ENCODE measurements around the gene KLHL6. TPM values are rescaled to one million over a fixed set of nuclear protein-coding genes. Genes with fewer than 3 reads are reported as not detected.

Gene KLHL6
- total and polyA plus RNA-seq, 4 donors: 0.42 to 3.8 (median 1.0) TPM

DNA sequence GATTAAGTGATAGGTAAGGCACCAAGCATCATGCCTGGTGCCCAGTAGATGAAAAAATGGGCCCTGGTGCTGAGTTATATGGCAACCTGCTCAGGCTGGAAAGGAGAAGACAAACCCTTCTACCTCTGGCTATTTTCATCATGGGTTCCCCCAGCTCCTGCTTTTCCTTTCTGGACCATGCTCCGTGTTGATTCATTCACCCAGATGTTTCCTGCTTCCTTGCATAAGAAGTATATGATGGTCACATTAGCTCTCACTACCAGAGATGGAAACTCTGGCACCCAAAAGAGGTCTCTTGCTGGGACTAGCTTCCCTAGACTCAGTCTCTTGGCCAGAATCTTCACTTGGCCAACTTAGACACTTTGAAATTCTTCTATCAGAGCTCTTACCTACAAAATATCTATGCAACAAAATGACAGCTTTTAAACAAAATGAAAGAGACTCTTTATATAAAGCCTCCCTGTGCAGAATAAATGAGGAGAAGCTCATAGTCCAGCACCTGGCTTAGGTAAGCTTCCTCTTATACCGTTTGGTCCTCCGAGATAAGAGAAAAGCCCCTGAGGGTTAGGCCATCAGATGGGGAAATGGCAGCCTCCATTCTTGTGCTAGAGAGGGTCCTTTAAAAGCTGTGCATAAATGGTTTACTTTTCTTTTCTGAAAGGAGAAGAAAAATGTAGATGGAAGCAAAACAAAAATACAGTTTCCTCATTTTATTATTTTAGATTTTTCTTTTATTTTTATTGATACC lies 80.3 kb downstream of the KLHL6 start (continued):
- no peak for TF ChIP-seq HNF4G (IDR thresholded peaks at IDR 0.05)

GRCh38 chr3:183473969-183474368 lies 81.5 kb downstream of the KLHL6 start:
- DNase-seq (ENCODE audit: low spot score): no peak
- Histone ChIP-seq H3K27ac (ENCODE audit: low read depth in 1 of 2, low read length in 2 of 2) (no peak overlapping the region), H3K4me1 (ENCODE audit: control insufficient read depth in 4 of 4, insufficient read depth in 4 of 4, low read length in 3 of 4) (peaks cover 1 to 10% (median 5%) of the 10 kb centered on the region in 4 donors), H3K36me3 (ENCODE audit: control insufficient read depth in 4 of 4, insufficient read depth in 3 of 4, low read depth in 1 of 4, low read length in 3 of 4) (no peaks in the 10 kb centered on the region), H3K9ac (ENCODE audit: low read depth in 1 of 2, low read length in 2 of 2) (no peak overlapping the region), H3K4me3 (ENCODE audit: low read depth in 1 of 3, low read length in 3 of 3) (no peak overlapping the region), H3K9me3 (ENCODE audit: control insufficient read depth in 4 of 4, low read length in 3 of 4) (no peaks in the 10 kb centered on the region), H3K27me3 (ENCODE audit: control insufficient read depth in 4 of 4, insufficient read depth in 4 of 4, low read length in 3 of 4) (no peaks in the 10 kb centered on the region)
- TF ChIP-seq JUND (IDR thresholded peaks at IDR 0.05) (no peak), MAX (IDR thresholded peaks at IDR 0.05) (no peak), RXRA (IDR thresholded peaks at IDR 0.05) (no peak), EGR1 (IDR thresholded peaks at IDR 0.05; ENCODE audit: low read depth in 2 of 2) (no peak), TAF1 (conservative IDR thresholded peaks at IDR 0.05) (no peak), NR2F2 (IDR thresholded peaks at IDR 0.05) (no peak), ATF3 (IDR thresholded peaks at IDR 0.05) (no peak), HNF4A (conservative IDR thresholded peaks at IDR 0.05) (no peak), HNF4G (IDR thresholded peaks at IDR 0.05) (no peak)
- TF ChIP-seq, protein P1, sequence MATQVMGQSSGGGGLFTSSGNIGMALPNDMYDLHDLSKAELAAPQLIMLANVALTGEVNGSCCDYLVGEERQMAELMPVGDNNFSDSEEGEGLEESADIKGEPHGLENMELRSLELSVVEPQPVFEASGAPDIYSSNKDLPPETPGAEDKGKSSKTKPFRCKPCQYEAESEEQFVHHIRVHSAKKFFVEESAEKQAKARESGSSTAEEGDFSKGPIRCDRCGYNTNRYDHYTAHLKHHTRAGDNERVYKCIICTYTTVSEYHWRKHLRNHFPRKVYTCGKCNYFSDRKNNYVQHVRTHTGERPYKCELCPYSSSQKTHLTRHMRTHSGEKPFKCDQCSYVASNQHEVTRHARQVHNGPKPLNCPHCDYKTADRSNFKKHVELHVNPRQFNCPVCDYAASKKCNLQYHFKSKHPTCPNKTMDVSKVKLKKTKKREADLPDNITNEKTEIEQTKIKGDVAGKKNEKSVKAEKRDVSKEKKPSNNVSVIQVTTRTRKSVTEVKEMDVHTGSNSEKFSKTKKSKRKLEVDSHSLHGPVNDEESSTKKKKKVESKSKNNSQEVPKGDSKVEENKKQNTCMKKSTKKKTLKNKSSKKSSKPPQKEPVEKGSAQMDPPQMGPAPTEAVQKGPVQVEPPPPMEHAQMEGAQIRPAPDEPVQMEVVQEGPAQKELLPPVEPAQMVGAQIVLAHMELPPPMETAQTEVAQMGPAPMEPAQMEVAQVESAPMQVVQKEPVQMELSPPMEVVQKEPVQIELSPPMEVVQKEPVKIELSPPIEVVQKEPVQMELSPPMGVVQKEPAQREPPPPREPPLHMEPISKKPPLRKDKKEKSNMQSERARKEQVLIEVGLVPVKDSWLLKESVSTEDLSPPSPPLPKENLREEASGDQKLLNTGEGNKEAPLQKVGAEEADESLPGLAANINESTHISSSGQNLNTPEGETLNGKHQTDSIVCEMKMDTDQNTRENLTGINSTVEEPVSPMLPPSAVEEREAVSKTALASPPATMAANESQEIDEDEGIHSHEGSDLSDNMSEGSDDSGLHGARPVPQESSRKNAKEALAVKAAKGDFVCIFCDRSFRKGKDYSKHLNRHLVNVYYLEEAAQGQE (IDR thresholded peaks at IDR 0.05): no peak
- 93% methylated on average over 2 of the region's 2 CpGs for WGBS

DNA sequence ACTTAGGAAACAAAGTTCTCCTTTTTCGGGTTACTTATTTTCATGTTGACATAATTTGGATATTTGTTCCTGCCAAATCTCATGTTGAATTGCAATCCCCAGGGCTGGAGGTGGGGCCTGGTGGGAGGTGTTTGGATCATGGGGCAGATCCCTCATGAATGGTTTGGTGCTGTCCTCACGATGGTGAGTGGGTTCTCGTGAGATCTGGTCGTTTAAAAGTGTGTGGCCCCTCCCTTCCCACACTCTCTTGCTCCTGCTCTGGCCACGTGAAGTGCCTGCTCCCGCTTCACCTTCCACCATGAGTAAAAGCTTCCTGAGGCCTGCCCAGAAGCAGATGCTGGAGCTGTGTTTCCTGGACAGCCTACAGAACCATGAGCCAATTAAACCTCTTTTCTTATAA lies 83.4 kb downstream of the KLHL6 start:
- no peak overlapping the region for H3K4me3 ChIP-seq (ENCODE audit: low read depth in 1 of 3, low read length in 3 of 3)
- no peak for TF ChIP-seq ATF3 (IDR thresholded peaks at IDR 0.05)
- H3K9ac ChIP-seq (ENCODE audit: low read depth in 1 of 2, low read length in 2 of 2): no peak overlapping the region
- no peak for DNase-seq (ENCODE audit: low spot score)
- H3K27me3 ChIP-seq (ENCODE audit: control insufficient read depth in 4 of 4, insufficient read depth in 4 of 4, low read length in 3 of 4): no peaks in the 10 kb centered on the region
- WGBS: 46% methylated on average over 6 of the region's 6 CpGs
- no peaks in the 10 kb centered on the region for H3K36me3 ChIP-seq (ENCODE audit: control insufficient read depth in 4 of 4, insufficient read depth in 3 of 4, low read depth in 1 of 4, low read length in 3 of 4)
- H3K9me3 ChIP-seq (ENCODE audit: control insufficient read depth in 4 of 4, low read length in 3 of 4): no peaks in the 10 kb centered on the region
- no peak overlapping the region for H3K27ac ChIP-seq (ENCODE audit: low read depth in 1 of 2, low read length in 2 of 2)
- peaks cover 2 to 25% (median 16%) of the 10 kb centered on the region in 4 donors for H3K4me1 ChIP-seq (ENCODE audit: control insufficient read depth in 4 of 4, insufficient read depth in 4 of 4, low read length in 3 of 4)

GRCh38 chr3:183468424-183468823 lies 87.1 kb downstream of the KLHL6 start:
- 30% methylated on average over 1 of the region's 1 CpG for WGBS
- peak overlapping the region; percentile 75 to 76 for H3K27ac ChIP-seq (ENCODE audit: low read depth in 1 of 2, low read length in 2 of 2)
- H3K4me1 ChIP-seq (ENCODE audit: control insufficient read depth in 4 of 4, insufficient read depth in 4 of 4, low read length in 3 of 4): peaks cover 5 to 37% (median 18%) of the 10 kb centered on the region in 4 donors
- no peaks in the 10 kb centered on the region for H3K36me3 ChIP-seq (ENCODE audit: control insufficient read depth in 4 of 4, insufficient read depth in 3 of 4, low read depth in 1 of 4, low read length in 3 of 4)
- H3K9me3 ChIP-seq (ENCODE audit: control insufficient read depth in 4 of 4, low read length in 3 of 4): no peaks in the 10 kb centered on the region
- no peak overlapping the region for H3K9ac ChIP-seq (ENCODE audit: low read depth in 1 of 2, low read length in 2 of 2)
- no peak for DNase-seq (ENCODE audit: low spot score)
- H3K27me3 ChIP-seq (ENCODE audit: control insufficient read depth in 4 of 4, insufficient read depth in 4 of 4, low read length in 3 of 4): no peaks in the 10 kb centered on the region
- no peak overlapping the region for H3K4me3 ChIP-seq (ENCODE audit: low read depth in 1 of 3, low read length in 3 of 3)
- TF ChIP-seq, protein P1 (IDR thresholded peaks at IDR 0.05): no peak
- TF ChIP-seq HNF4A (conservative IDR thresholded peaks at IDR 0.05) (peak; percentile 74 to 86), MAX (IDR thresholded peaks at IDR 0.05) (peak; percentile 54), NR2F2 (IDR thresholded peaks at IDR 0.05) (no peak), ATF3 (IDR thresholded peaks at IDR 0.05) (peak; percentile 83), FOXA2 (IDR thresholded peaks at IDR 0.05) (peak; percentile 94), RAD21 (IDR thresholded peaks at IDR 0.05) (no peak), JUND (IDR thresholded peaks at IDR 0.05) (peak; percentile 47 to 77)
- TF ChIP-seq, protein P2, sequence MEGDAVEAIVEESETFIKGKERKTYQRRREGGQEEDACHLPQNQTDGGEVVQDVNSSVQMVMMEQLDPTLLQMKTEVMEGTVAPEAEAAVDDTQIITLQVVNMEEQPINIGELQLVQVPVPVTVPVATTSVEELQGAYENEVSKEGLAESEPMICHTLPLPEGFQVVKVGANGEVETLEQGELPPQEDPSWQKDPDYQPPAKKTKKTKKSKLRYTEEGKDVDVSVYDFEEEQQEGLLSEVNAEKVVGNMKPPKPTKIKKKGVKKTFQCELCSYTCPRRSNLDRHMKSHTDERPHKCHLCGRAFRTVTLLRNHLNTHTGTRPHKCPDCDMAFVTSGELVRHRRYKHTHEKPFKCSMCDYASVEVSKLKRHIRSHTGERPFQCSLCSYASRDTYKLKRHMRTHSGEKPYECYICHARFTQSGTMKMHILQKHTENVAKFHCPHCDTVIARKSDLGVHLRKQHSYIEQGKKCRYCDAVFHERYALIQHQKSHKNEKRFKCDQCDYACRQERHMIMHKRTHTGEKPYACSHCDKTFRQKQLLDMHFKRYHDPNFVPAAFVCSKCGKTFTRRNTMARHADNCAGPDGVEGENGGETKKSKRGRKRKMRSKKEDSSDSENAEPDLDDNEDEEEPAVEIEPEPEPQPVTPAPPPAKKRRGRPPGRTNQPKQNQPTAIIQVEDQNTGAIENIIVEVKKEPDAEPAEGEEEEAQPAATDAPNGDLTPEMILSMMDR (IDR thresholded peaks at IDR 0.05; ENCODE audit: low read depth, low read length, missing input control): no peak

Measured in liver (tissue), 9 donors.